TTC549 (cell line): ENCODE measurements around the gene RRBP1.

ENCODE experiments used
- FAIRE-seq: peaks from 2 replicates; lab custom pipeline; 2012; peaks lifted over from hg19 to GRCh38; lab: Jason Lieb, UNC

The RRBP1 gene

DNA sequence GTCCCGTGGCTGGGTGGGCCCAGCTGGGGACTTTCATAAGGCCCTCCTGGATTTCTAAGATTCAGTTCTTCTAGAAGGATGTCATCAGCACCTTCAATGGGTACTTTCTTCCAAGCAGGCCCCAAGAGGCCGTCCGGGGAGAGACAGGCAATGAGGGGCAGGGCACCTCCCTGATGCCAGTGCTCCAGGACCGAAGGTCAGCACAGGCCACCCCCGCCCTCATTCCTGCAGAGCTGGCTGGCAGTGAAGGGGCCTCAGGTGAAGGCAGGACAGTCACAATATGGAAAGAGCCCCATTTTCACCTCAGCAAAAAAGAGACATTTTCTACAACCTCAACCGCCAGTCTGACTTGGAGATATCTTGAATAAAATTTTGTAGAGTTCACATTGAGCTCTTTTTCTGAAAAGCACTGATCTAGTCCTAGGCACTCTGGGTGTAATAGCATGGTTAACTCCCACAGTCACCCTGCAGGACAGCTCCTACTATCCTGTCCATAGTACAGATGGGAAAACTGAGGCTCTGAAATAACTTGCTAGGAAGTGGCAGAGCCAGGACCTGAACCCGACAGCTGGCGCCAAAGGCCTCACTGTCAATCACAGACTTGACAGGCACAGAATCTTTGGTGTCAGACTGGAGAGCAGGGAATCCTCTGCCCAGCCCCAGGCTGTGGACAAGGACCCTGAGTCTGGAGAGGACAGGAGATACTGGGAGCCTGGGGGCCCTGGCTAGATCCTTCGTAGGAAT, 50.3 kb downstream of the RRBP1 start:
- FAIRE-seq = no peak

DNA sequence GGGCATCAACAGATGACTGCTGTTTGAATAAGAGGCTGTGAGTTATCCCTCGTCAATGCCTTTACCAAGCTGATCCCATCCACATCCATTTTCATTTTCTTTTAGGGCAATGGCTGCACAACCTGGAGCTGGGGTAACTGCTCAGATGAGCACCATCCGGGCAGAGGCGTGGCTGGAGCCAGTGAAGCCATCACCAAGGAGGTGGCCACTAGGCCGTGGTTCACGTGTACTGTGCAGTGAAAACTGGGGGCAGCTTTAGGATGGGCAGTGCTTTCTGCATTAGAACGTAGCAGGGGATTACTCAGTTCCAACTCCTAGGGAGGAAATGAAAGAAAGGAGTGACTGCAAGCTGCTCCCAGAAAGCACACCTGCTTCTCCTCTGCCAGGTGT, 51.2 kb downstream of the RRBP1 start:
- no peak for FAIRE-seq

DNA sequence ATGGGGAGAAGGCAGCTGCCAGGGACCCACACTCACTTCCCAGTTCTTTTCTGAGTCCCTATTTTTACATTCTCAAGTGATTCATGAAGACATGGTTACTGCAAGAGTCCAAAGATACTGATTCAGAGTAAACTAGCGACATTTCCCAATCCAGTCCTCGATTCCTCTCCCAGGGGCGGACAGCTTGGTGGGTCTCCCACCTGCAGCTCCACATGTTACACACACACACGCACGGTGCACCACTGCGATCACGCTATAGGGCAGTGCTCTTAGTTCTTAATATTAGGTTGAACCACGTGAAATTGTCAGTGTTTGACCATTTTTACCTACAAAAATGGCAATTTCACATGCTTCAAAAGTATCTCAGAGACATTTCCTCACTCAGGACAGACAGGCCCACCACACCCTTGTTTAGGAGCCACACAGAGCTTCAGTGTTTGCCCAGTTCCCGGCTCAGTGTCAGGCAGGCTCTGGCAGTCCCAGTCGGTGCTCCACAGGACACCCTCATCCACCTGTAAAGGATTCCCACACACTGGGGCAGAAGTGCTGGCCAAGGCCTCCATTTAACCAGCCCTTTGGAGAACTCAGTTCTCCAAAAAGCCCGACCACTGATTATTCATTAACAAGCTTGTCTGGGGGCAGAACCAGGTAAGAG, 51.8 kb downstream of the RRBP1 start:
- FAIRE-seq = no peak

DNA sequence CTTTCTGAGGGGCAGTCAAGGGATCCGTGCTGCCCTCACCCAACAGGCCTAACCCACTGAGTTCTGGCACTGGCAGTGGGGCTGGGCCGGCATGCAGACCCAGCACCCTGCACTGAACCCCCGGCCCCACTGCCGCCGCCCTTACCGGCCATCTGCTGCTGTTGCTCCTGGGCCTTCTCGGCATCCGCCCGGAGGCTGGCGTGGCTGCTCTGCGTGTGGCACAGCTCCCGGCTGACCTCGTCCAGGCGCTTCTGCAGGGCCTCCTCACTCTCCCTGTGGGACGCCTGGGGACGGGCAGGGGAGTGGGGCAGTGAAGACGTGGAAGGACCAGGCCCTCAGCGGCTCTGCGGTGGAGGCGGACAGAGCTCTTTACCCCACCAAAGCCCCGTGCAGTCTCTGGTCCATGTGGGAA, 52.4 kb downstream of the RRBP1 start:
- no peak for FAIRE-seq

DNA sequence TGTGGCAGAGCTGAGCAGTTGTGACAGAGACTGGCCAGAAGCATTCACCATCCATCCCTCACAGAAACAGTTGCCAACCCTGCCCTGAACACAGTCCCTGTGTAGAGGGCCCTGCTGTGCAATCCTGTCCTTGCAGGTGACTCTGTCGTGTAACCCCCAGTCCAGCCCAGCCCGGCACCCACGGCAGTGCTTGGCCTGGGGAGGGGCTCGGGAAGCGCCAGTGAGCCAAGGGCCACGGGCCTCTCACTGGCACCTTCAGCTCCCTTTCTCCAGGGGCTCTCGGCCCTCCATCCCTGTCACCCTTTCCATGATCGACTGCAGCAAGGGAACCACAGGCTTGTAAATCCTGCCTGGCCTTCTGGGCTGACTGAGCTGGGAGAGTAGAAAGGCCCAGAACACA, 53.0 kb downstream of the RRBP1 start:
- no peak for FAIRE-seq

DNA sequence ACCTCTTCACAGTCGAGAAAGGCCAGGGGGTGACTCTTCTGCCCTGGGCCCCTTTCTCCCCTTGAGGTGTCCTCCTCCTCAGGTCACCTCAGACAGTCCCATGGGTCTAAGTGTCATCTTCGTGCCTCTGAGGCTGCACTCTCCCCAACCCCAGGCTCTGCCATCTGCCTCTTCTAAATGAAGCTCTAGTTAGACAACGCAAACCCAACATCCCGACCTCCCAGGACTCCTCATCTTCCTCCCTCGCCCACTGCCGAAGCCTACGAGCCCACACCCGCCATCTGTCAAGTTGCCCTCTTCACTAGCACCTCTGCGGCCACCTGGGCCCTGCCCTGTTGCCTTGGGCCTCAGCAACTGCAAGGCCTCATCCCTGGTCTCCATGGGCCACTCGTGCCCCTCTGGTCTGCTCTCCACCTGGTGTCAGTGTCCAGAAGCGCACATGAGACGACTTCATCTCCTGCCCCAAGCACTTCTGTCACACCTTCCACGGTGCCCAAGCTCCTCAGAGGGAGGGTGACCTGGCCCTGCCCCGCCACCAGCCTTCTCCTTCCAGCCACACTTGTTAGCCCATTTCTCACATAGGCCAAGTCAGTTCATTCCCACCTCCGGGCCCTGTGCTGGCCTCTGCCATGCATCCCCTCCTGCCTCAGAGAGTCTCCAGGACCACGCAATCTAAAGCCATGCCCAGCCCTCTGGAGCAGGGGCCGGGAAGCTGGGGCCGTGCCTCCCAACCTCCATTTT, 53.8 kb downstream of the RRBP1 start:
- FAIRE-seq = no peak

DNA sequence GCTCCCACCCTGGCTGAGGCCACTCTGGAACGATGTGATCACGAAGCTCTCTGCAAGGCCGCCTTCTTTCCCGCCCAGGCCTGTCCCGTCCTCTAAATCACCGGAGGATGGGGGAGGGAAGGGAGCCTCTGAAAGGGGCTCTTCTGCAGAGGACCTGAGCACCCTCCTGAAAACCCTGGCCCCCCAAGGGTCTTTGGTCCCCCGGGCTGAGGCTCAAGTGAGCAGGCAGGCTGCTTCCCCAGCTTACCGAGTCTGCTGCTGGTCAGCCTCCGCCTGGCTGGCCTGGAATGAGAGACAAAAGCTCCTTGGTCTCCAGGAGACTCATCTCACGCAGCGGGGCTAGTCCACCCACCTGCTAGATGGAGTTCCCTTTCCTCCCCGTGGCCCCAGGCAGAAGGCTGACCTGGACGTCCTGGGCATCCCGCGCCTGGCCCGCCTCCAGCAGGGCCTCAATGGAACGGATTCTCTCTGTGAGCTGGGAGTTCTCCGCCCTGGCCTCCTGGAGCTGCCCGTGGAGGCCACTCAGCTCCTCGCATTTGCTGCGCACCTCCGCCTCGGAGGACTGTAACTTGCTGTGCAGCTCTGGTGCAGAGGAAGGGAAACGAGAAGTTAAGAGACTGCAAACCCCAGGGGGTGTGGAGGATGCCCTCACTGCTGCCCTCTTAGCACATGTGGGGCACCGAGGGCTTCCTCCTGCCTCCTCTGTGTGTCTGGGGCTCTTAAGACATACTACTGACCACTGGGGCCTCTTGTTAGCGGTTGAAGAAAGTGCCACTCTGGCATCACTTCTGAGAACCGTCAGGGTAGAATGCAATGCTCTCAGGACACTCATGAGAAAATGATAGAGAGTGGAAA, 54.7 kb downstream of the RRBP1 start:
- no peak for FAIRE-seq

DNA sequence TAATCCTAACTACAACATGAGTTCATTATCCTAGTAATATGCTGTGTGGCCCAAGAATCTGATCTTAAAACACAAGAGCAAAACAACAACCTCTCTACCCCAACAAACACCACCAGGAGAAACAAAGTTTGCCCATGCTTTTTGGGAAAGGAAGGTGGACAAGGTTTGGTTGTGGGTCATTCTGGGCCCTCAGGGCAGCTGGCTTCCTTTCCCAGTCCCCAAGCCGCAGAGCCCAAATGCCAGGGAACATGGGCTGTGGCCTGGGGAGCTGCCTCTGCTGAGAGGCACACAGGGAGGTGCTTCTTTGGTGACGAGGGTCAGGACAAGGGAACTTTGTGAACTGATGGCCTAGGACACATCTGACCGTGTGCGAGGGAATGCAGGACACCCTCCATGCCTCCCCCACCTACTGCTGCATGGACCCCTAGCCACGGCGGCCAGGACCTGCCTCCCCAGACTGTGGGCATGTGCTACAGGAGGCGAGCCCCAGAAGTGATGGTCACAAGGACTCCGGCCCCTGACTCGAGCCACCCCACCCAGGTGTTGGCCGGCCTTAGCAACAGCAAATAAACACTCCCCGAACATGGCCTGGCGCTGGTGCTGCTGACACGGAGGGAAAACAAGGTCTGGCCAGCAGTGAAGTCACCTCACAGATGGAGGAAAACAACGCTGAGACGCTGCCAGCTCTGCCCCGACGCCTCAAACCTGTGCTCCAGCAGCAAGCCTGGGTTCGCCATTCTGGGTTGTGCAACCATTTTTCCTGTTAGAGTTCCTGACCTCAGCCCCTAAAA, 55.6 kb downstream of the RRBP1 start:
- no peak for FAIRE-seq

DNA sequence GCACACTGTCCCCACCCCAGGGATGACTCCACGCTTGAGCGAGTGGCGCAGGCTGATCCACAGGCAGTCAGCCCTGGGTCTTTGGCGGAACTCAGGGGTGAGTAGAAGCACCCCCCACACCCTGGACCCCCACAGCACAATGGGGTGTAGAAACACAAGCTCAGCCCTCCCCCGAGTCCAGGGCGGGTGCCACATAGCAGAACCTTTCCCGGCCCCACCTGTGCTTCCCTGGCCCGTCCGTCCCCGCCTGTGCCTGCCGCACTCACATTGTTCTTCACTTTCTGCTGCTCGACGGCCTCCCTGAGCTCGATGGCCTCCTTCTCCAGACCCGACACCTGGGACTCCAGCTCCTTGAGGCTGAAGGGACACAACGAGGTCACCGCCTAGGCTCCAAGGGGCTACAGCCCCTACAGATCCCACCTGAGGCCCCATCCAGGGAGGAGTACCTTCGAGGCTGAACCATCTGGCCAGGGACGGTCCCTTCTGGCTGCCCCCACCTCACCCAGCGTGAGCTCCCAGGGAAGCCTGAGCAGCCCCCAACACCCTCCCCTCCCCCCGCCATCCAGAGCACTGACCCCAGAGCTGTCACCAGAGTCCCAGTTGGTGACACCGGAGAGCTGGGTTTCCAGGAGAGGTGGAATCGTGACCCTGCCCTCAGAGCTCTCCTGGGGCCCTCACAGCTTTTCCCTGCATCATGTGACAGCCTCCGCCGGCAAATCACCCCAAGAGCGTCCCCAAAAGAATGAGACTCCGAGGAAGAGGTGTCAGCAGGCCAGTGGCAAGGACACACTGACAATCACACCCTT, 56.6 kb downstream of the RRBP1 start:
- no peak for FAIRE-seq

DNA sequence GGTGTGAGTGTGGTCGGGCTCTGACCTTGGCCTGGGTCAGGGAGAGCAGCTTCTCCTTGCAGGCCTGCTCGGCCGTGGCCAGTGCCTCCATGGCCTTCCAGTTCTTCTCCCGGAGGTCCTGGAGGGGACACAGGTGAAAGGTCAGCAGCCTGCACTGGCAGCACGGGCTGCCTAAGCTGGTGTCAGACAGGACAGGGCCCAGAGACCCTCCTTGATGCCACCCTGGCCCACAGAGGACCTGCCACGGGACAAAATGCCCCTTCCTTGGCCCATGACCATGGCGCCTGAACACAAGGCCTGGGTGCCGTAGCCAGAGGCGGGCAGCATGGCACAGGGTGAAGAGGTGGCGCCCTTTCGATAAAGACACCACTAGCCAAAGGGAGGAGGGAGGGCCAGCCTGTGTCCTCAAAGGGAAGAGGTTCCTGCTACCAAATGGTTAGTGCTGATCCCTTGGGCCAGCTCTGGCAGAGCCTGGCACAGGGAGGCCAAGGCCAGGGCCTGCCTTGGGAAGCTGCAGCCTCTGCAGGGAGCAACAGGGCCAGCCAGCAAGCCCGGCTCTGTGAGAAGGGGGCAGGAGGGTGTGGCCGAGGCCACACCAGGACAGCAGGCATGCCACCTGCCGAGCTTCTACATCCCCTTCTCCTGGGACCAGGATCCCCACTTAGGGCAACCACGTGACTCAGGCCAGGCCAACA, 57.3 kb downstream of the RRBP1 start:
- no peak for FAIRE-seq

DNA sequence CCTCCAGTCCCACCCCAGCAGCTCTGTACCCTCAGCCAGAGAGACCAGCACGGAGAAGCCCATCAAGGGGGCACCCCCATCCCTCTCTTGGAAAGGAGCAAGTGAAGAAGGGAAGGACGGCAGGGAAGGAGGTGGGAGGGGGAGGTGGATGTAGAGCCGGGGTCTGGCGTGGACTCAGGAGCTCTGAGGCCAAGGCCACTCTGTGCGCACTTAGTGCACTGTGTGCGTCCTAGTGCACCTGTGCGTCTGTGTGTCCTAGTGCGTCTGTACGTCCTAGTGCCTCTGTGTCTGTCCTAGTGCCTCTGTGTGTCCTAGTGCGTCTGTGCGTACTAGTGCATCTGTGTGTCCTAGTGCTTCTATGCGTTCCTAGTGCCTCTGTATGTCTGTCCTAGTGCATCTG, 58.0 kb downstream of the RRBP1 start:
- no peak for FAIRE-seq

DNA sequence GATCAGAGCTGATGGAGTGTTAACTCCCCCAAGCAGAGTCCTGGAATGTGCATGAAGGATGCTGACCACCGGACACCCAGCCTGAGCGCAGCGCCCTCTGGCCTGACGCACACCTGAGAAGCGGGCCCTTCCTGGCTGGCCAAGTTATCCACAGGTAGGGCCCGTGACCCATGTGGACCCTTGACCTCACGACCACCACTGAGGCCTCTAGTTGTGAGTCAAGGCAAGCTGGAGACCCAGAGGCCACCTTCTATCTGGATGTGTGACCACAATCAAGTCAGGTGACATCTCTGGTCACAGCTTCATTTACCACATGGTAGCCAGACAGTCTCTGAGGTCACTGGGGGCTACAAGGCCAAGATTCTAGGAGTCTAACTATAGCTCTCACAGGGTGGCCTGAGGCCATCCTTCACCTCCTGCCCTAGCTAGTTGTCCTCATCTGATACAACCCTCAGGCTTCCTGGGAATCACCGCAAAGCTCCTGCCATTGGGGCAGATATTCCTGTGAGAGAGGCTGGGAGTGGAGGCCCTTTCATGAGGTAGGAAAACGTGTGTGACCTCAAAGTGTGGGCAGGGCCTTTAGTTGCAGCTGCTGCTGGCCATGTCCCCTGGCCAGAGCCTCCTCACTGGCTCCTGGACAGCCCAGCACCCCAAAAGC, 59.1 kb downstream of the RRBP1 start:
- FAIRE-seq = no peak

DNA sequence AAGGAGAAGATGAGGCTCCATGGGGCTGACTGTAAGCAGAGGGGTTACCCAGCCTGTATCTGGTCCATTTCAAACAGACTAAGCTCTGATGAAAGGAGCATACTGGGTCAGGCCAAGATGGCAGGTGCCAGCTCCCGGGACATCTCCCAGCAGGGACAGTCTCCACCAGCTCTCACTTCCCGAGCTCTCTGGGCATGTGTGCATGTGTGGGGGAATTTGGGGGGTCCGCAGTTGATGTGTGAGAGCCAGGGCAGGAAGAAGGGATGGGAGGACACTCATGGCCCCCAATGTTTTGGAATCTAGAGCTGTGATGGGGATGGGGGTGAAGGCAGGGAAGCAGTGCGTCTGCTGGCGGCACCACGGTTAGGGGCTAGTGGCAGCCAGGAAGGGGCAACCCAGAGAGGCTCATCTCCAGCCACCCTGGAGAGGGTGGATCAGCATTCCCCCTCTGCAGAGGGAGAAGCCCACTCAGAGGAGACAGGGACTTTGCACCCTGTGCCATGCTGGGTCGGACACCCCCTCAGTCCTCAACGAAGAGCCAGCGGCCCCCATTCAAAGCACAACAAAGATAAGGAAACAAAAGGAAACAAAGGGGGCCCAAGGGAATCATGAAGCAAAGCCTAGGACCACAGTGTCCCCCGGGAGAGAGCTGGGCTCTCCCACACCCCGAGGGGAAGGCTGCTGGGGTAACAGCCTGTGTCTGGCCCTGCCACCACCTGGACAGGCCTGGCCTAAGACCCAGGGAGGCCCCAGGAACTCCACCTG, 59.8 kb downstream of the RRBP1 start:
- no peak for FAIRE-seq

DNA sequence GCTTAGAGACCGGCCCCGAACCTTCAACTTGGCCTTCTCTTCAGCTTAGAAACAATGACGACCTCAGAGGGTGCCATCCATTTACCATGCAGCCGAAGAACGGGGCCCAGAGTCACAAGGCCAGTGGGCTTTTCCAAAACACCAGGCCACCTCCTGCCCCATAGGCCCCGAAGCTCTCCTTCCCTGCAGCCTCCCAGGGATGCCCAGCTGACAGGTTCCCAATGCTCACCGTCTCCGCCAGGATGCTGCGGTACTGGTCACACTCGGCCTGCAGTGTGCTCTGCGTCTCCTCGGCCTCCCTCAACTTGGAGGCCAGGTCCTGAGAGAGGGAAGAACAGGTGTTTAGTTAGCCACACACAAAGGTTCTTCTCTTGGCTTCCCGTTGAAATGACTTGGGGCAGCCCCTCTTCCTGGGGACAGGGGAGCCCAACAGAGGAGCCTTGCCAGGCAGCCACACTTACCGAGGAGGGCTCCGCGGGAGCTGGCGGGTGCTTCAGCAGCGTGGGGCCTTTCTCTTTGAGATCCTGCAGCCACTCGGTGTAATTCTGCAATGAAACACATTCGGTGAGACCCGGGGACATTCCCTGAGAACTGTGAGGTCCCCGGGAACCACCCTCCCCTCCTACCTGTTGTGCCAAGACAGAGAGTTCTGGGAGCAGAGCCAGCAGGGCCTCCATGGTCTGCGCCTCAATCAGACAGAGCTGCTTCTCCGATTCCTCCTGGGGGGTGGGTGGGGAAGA, 60.6 kb downstream of the RRBP1 start:
- no peak for FAIRE-seq

DNA sequence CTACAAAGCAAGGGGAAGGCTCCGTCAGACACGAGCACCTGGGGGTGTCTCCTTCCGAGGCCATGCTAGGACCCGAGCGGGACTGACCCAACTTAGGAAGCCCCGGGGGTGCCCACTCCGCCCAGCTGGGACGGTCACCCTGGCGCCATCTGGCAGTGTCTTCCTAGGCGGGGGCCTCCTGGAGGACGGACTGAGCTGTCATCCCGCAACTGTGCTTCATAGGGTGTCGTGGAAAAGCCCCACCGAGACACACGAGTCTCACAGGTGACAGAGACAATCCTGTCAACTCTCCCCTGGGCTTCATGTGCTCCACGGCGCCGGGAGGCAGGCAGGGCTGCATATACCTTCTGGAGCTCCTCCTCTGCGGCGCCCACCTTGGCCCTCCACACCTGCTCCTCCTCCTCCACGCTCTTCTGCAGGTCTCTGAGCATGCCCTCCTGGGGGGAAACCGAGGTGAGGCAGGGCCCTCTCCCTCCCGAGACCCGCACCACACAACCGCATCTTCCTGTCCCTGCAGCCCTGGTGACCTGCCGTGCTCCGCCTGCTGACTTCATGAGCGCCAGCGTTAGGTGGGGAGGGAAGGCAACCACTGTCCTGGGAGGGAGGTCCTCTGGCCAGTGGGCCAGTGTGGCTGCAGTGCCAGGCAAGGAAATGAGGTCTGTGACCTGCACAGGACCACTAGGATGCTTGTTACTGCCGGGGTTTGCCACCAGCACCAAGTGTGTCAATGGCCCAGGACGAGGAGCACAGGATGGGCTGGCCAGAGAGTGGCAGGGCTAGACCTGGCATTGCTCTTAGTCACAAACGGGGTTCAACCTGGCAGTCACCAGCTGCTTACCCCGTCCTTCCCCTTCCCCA, 61.4 kb downstream of the RRBP1 start:
- no peak for FAIRE-seq

DNA sequence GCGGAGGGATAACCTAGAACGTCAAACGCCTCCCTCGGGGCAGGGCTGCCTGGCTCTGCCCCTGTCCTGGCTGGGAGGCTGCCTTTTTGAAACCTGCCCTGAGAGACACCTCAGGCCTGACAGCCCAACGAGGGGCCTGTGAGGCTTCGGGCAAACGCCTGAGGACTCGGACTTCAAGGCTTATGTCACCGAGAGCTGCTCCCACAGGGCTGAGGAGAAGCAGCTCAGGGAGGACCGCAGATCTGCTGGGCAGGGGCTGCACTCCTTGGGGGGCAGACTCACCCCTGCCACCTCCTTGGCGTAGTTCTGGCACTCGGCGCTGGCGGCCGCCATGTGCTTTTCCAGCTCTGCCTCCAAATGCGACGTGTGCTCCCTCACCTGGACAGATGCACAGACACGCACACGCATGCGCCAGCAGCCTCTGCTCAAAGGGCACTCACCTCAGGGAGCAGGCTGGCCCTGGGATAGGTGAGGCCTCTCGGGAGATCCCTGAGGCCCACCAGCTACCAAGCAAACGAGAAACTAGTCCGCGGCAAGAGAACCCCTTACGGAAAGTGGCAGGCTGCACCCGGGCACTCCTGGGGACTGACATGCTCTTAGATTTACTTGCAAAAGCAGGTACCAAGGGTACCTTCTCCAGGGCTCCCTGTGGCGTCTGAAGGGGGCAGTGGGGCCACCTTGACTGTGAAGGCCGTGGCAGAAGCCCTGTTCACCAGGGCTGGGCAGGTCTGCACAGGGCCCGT, 62.5 kb downstream of the RRBP1 start:
- no peak for FAIRE-seq

DNA sequence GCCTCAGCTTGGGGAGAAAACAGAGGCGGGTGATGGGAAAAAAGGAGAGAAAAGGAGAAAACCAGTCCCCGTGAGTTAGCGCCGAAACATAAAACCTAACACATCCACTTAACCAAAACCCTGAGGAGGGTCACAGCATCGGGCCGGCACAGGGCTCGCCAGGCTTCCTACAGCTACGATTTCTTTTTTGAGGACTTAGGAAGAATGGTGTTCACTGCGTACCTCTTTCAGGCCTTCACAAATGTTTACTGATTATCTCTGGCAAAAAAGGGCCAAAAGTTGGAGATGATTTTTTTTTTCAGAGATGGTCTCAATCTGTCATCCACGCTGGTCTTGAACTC, 63.4 kb downstream of the RRBP1 start:
- FAIRE-seq = no peak
